Natural killer cell (primary cell): ENCODE results near the gene AK2. TPM values are rescaled to one million over a fixed set of nuclear protein-coding genes. Genes with fewer than 3 reads are reported as not detected.

Experiments used
- ATAC-seq, 3 donors: fragments of 150-1000 bp in 2 of 3; fragments of 200-7000 bp in 1 of 3; cut with Tn5 transposase; 1 replicate in 1 of 3; 2 replicates in 2 of 3; pipeline ENCODE4 v1.10.0; 2021; ENCODE audit warnings: mild to moderate bottlenecking in 2 of 3, moderate library complexity in 2 of 3
- DNase-seq, 2 donors: peaks; one replicate each; pipeline versions ENCODE4 v3.0.0 to v3.0.0-alpha.2; 2013 to 2021; ENCODE audit warnings: mixed read lengths in 1 of 2
- H3K27ac ChIP-seq: one replicate; pipeline ENCODE4 v1.5.1; 2013; ENCODE audit warnings: mild to moderate bottlenecking, low read length
- H3K27me3 ChIP-seq: one replicate; pipeline ENCODE4 v1.6.1; 2013; ENCODE audit warnings: low read length; ENCODE audit not compliant: control insufficient read depth, insufficient read depth
- H3K36me3 ChIP-seq: one replicate; pipeline ENCODE4 v1.6.1; 2013; ENCODE audit warnings: low read length; ENCODE audit not compliant: control insufficient read depth, insufficient read depth
- H3K4me1 ChIP-seq: one replicate; pipeline ENCODE4 v1.6.1; 2013; ENCODE audit warnings: low read length; ENCODE audit not compliant: control insufficient read depth, insufficient read depth
- H3K4me3 ChIP-seq: one replicate; pipeline ENCODE4 v1.5.1; 2013; ENCODE audit warnings: low read length
- H3K9me3 ChIP-seq: one replicate; pipeline ENCODE4 v1.6.1; 2013; ENCODE audit warnings: low read length; ENCODE audit not compliant: control insufficient read depth, insufficient read depth
- H3K27ac Mint-ChIP-seq, 2 donors: one replicate each; pipeline ENCODE4 v1.8.0; 2022; ENCODE audit warnings: mild to moderate bottlenecking in 2 of 2, mixed read lengths in 2 of 2, moderate library complexity in 1 of 2
- H3K27me3 Mint-ChIP-seq, 2 donors: one replicate each; pipeline ENCODE4 v1.8.0; 2022; ENCODE audit warnings: low read depth in 2 of 2, mixed read lengths in 2 of 2
- H3K36me3 Mint-ChIP-seq: one replicate; pipeline ENCODE4 v1.8.0; 2022; ENCODE audit warnings: mixed read lengths
- H3K4me1 Mint-ChIP-seq, 2 donors: one replicate each; pipeline ENCODE4 v1.8.0; 2022; ENCODE audit warnings: mixed read lengths in 2 of 2
- H3K4me3 Mint-ChIP-seq: one replicate; pipeline ENCODE4 v1.8.0; 2022; ENCODE audit warnings: mild to moderate bottlenecking, moderate library complexity, mixed read lengths
- H3K9me3 Mint-ChIP-seq, 2 donors: one replicate each; pipeline ENCODE4 v1.8.0; 2022; ENCODE audit warnings: mixed read lengths in 2 of 2
- CTCF ChIP-seq: fragments of 200-600 bp; IDR thresholded peaks from one replicate; pipeline ENCODE4 v1.8.0; 2022; ENCODE audit warnings: antibody characterized with exemption
- WGBS: methylation state at CpG from one replicate; pipeline ENCODE4 v1.1.7; 2013; ENCODE audit warnings: missing lambda C conversion rate; ENCODE audit not compliant: insufficient coverage; 5-methylcytosine and 5-hydroxymethylcytosine counted together
- intact Hi-C: fragments of 100-400 bp; cut with micrococcal nuclease; formaldehyde crosslinking; loops from one replicate; pipeline ENCODE4 v1.14.2; 2022
- total RNA-seq, 4 donors: library from RNA; stranded (reverse); fragments of 120-200 nt in 1 of 4; gene quantifications; one replicate each; pipeline versions ENCODE4 v1.2.3 to v1.2.4, GENCODE V29; 2013 to 2022

The AK2 gene
- total RNA-seq, 3 donors from 2014 or later (not counting 1 experiment from before 2014, with no cell fraction given), result 64.8 to 94.0 (median 67.1) TPM

GRCh38 chr1:33022650-33023200 is 14.0 kb downstream of the AK2 start:
- H3K9me3 Mint-ChIP-seq, result no peaks in the 10 kb centered on the region
- Histone ChIP-seq H3K27ac (no peak overlapping the region), H3K4me3 (no peak overlapping the region), H3K36me3 (peaks cover 55% of the 10 kb centered on the region), H3K9me3 (no peaks in the 10 kb centered on the region), H3K4me1 (peaks cover 10% of the 10 kb centered on the region), H3K27me3 (no peaks in the 10 kb centered on the region)
- DNase-seq (no peak), ATAC-seq (no peak)
- H3K27me3 Mint-ChIP-seq, result no peaks in the 10 kb centered on the region
- TF ChIP-seq CTCF, result no peak
- intact Hi-C loops, result no loop called here
- peaks cover 11 to 18% of the 10 kb centered on the region in 2 donors for H3K4me1 Mint-ChIP-seq
- H3K36me3 Mint-ChIP-seq, result peaks cover 22% of the 10 kb centered on the region
- no peak overlapping the region for H3K27ac Mint-ChIP-seq
- H3K4me3 Mint-ChIP-seq, result no peak overlapping the region

DNA sequence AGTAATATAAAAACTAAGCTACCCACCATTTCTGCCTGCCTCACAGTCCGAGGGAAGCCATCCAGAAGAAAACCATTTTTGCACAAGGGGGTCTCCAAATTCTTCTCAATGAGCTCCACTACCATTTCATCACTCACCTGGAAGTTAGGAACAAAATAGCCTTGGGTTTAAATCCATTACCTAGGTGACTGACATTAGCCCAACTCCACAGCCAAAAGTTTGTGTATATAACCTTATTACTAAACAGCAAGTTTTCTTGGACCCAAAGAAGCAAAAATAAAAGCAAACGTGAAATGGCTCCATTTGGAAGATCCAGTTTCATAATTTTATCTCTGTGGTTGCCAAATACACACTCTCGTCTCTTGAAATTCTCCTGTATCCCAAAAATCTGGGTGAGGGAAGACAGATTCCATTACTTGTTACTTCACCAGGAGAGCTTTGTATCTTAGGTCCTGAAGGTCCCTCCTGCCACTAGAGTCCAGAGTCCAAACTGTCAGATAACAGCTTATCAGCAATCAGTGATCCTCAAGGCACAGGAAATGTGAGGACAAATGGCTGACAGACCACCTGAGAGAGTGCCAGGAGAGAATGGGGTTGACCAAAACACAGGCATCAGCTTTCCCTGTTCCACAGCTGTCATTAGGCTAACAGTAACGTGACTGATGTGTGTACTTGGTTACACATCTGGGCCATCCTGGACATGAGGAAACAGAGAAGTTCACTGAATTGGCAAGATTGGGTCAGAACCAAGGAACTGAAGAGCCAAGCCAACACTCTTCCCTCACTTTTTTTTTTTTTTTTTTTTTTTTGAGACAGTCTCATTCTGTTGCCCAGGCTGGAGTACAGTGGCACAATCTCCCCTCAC is 14.9 kb downstream of the AK2 start:
- WGBS, result 94% methylated on average over 4 of the region's 4 CpGs
- no peaks in the 10 kb centered on the region for H3K9me3 ChIP-seq
- H3K4me1 ChIP-seq, result peaks cover 10% of the 10 kb centered on the region
- peaks cover 63% of the 10 kb centered on the region for H3K36me3 ChIP-seq
- H3K4me3 ChIP-seq, result no peak overlapping the region
- no peak overlapping the region for H3K27ac ChIP-seq
- H3K4me3 Mint-ChIP-seq, result no peak overlapping the region
- ATAC-seq (no peak), DNase-seq (no peak)
- H3K27me3 ChIP-seq, result no peaks in the 10 kb centered on the region
- H3K4me1 Mint-ChIP-seq, result peaks cover 11 to 18% of the 10 kb centered on the region in 2 donors
- peaks cover 22% of the 10 kb centered on the region for H3K36me3 Mint-ChIP-seq
- H3K27me3 Mint-ChIP-seq, result no peaks in the 10 kb centered on the region
- no peaks in the 10 kb centered on the region for H3K9me3 Mint-ChIP-seq
- TF ChIP-seq CTCF, result no peak
- no peak overlapping the region for H3K27ac Mint-ChIP-seq
- intact Hi-C loops, result no loop called here

- Histone ChIP-seq H3K4me3 (no peak overlapping the region), H3K36me3 (peaks cover 70% of the 10 kb centered on the region), H3K9me3 (no peaks in the 10 kb centered on the region), H3K27ac (no peak overlapping the region), H3K27me3 (no peaks in the 10 kb centered on the region), H3K4me1 (no peaks in the 10 kb centered on the region)
- H3K4me1 Mint-ChIP-seq, result peaks cover 0 to 5% of the 10 kb centered on the region in 2 donors
- peaks cover 29% of the 10 kb centered on the region for H3K36me3 Mint-ChIP-seq
- H3K27ac Mint-ChIP-seq, result no peak overlapping the region
- ATAC-seq (no peak), DNase-seq (no peak)
- 75% methylated on average over 2 of the region's 3 CpGs for WGBS
- TF ChIP-seq CTCF, result no peak
- no peaks in the 10 kb centered on the region for H3K9me3 Mint-ChIP-seq
- no peak overlapping the region for H3K4me3 Mint-ChIP-seq
- H3K27me3 Mint-ChIP-seq, result no peaks in the 10 kb centered on the region
- intact Hi-C loops, result no loop called here
Observed at GRCh38 chr1:33018112-33018511, 18.6 kb downstream of the AK2 start.
